NB4 (cell line): Measurements from ENCODE around the gene BACH1.

Experiments
- DNase-seq: peaks from one replicate; pipeline ENCODE4 v3.0.0; 2010; ENCODE audit warnings: low read depth
- H3K4me3 ChIP-seq: one replicate; pipeline ENCODE4 v1.5.1; 2011; ENCODE audit warnings: mild to moderate bottlenecking, low read depth, low read length, moderate library complexity
- CTCF ChIP-seq: IDR thresholded peaks from one replicate; pipeline ENCODE4 v1.5.1; 2012; ENCODE audit warnings: low read depth, low read length
- MAX ChIP-seq: IDR thresholded peaks from 2 replicates; pipeline ENCODE4 v1.6.1; 2011; ENCODE audit warnings: low read depth, low read length
- MYC ChIP-seq: IDR thresholded peaks from 2 replicates; pipeline ENCODE4 v1.6.1; 2011; ENCODE audit warnings: low read depth, low read length
- POLR2A ChIP-seq: IDR thresholded peaks from 2 replicates; pipeline ENCODE4 v1.6.1; 2011; ENCODE audit warnings: mild to moderate bottlenecking; ENCODE audit not compliant: insufficient read length; ENCODE audit errors: extremely low read depth

Gene BACH1

GRCh38 chr21:29302359-29302875 is 3.7 kb downstream of the BACH1 start:
- peak overlapping the region; percentile 9 for H3K4me3 ChIP-seq
- no peak for TF ChIP-seq POLR2A
- no peak for TF ChIP-seq MYC
- TF ChIP-seq CTCF, result no peak
- TF ChIP-seq MAX, result no peak
- DNase-seq, result no peak

- H3K4me3 ChIP-seq, result no peak overlapping the region
- TF ChIP-seq CTCF, result no peak
- TF ChIP-seq MAX, result no peak
- no peak for TF ChIP-seq POLR2A
- TF ChIP-seq MYC, result no peak
- no peak for DNase-seq
These were observed 4.6 kb downstream of the BACH1 start for GRCh38 chr21:29303288-29303687.

- DNase-seq, result peak; percentile 62
- TF ChIP-seq POLR2A (no peak), MAX (no peak), CTCF (no peak), MYC (no peak)
- H3K4me3 ChIP-seq, result no peak overlapping the region
These were observed 5.9 kb downstream of the BACH1 start for GRCh38 chr21:29304597-29304996.

- DNase-seq, result no peak
- H3K4me3 ChIP-seq, result no peak overlapping the region
- no peak for TF ChIP-seq POLR2A
- no peak for TF ChIP-seq MAX
- TF ChIP-seq MYC, result no peak
- TF ChIP-seq CTCF, result no peak
These were observed 6.3 kb downstream of the BACH1 start for GRCh38 chr21:29305068-29305467.

GRCh38 chr21:29305561-29305960 is 6.8 kb downstream of the BACH1 start:
- no peak overlapping the region for H3K4me3 ChIP-seq
- TF ChIP-seq MYC (no peak), CTCF (no peak), POLR2A (no peak), MAX (no peak)
- no peak for DNase-seq
